MCF 10A (cell line): Measurements from ENCODE around the gene AZGP1. TPM values are rescaled to one million over a fixed set of nuclear protein-coding genes. Genes with fewer than 3 reads are reported as not detected.
"Not testable (repeated sequence)": the region's sequence is repeated elsewhere in the genome, so short reads cannot be mapped to it uniquely, and the experiment has no call there.

Source experiments
- BruUV-seq: library from RNA; stranded (reverse); fragments of 400-500 nt; replicated peaks from 2 replicates; lab custom pipeline; 2021; lab: Mats Ljungman, UMichigan
- CTCF ChIA-PET: fragments of 300-600 bp; sonication (Branson Sonifier 250); formaldehyde crosslinking; extraction: SDS; loops from one replicate; lab custom pipeline; 2021; ENCODE audit warnings: antibody characterized with exemption, inconsistent platforms; lab: Yijun Ruan, JAX
- POLR2A ChIA-PET: fragments of 300-600, 350-650 bp; sonication (Branson Sonifier 250); formaldehyde crosslinking; extraction: SDS; loops from one replicate; lab custom pipeline; 2020; ENCODE audit warnings: antibody characterized with exemption, inconsistent platforms; lab: Yijun Ruan, JAX
- DNase-seq: peaks from one replicate; pipeline ENCODE4 v3.0.0-alpha.2; 2018; ENCODE audit not compliant: unreplicated experiment
- H3K27ac Mint-ChIP-seq: one replicate; pipeline ENCODE4 v1.8.0; 2022; ENCODE audit warnings: mild to moderate bottlenecking, low read depth, mixed read lengths; ENCODE audit not compliant: unreplicated experiment
- H3K27me3 Mint-ChIP-seq: one replicate; pipeline ENCODE4 v1.8.0; 2022; ENCODE audit warnings: mixed read lengths; ENCODE audit not compliant: insufficient read depth, unreplicated experiment
- H3K36me3 Mint-ChIP-seq: one replicate; pipeline ENCODE4 v1.8.0; 2022; ENCODE audit warnings: mild to moderate bottlenecking, moderate library complexity, mixed read lengths; ENCODE audit not compliant: insufficient read depth, unreplicated experiment
- H3K4me1 Mint-ChIP-seq: one replicate; pipeline ENCODE4 v1.8.0; 2022; ENCODE audit warnings: mixed read lengths; ENCODE audit not compliant: insufficient read depth, unreplicated experiment
- H3K4me3 Mint-ChIP-seq: one replicate; pipeline ENCODE4 v1.8.0; 2022; ENCODE audit warnings: mild to moderate bottlenecking, moderate library complexity, mixed read lengths; ENCODE audit not compliant: unreplicated experiment
- H3K9me3 Mint-ChIP-seq: one replicate; pipeline ENCODE4 v1.8.0; 2022; ENCODE audit warnings: mixed read lengths; ENCODE audit not compliant: unreplicated experiment
- CTCF ChIP-seq: fragments of 200-600 bp; IDR thresholded peaks from one replicate; pipeline ENCODE4 v1.8.0; 2022; ENCODE audit warnings: antibody characterized with exemption, mild to moderate bottlenecking; ENCODE audit not compliant: unreplicated experiment
- intact Hi-C: fragments of 100-400 bp; cut with micrococcal nuclease; formaldehyde crosslinking; loops from 2 replicates; pipeline ENCODE4 v1.14.1; 2022
- total RNA-seq: library from RNA; stranded (reverse); gene quantifications from 2 replicates; pipeline ENCODE4 v1.2.3, GENCODE V29; 2022

AZGP1 gene
- total RNA-seq, 1 experiment from 2014 or later: 0.58 TPM

- Mint-ChIP-seq H3K36me3 (no peaks in the 10 kb centered on the region), H3K27ac (no peak overlapping the region), H3K27me3 (peaks cover 14% of the 10 kb centered on the region), H3K9me3 (peaks cover 7% of the 10 kb centered on the region), H3K4me1 (no peaks in the 10 kb centered on the region), H3K4me3 (no peak overlapping the region)
- POLR2A ChIA-PET: interaction anchor here (3.9 kb wide), 1 partner anchor 25 kb away, joined by 16 read pairs; the partner anchor contains the start of gene TRIM4
- TF ChIP-seq CTCF: no peak
- intact Hi-C loops: no loop called here
- no peak for DNase-seq
- CTCF ChIA-PET: interaction anchor here (0.6 to 0.7 kb wide), 2 partner anchors 25 to 29 kb away, joined by 3 read pairs; partner anchors contain the start of gene TRIM4
- BruUV-seq: no TSS peak
Measured at GRCh38 chr7:99943641-99944496, 32.0 kb downstream of the AZGP1 start.

- Mint-ChIP-seq H3K36me3 (no peaks in the 10 kb centered on the region), H3K4me3 (no peak overlapping the region), H3K27ac (no peak overlapping the region), H3K9me3 (peaks cover 20% of the 10 kb centered on the region), H3K27me3 (peaks cover 32% of the 10 kb centered on the region), H3K4me1 (no peaks in the 10 kb centered on the region)
- BruUV-seq: no TSS peak
- ChIA-PET CTCF (interaction anchor here (0.7 to 1.3 kb wide), 4 partner anchors 14 to 469 kb away, joined by 3 to 6 read pairs (median 4); no protein-coding TSS in a partner anchor), POLR2A (interaction anchor here (0.8 to 1.2 kb wide), 3 partner anchors 9 to 434 kb away, joined by 3 to 4 read pairs (median 3); partner anchors contain the start of gene ZKSCAN5)
- DNase-seq: no peak
- intact Hi-C loops: no loop called here
- no peak for TF ChIP-seq CTCF
Measured at GRCh38 chr7:99938296-99938695, 37.5 kb downstream of the AZGP1 start.

DNA sequence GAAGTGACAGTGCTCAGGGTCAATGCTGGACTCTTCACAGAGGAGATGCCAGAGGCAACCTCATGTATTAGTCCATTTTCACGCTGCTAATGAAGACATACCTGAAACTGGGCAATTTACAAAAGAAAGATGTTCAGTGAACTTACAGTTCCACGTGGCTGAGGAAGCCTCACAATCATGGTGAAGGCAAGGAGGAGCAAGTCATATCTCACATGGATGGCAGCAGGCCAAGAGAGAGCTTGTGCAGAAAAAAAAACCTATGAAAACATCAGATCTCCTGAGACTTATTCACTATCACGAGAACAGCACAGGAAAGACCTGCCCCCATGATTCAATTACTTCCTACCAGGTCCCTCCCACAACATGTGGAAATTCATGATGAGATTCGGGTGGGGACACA is 40.8 kb downstream of the AZGP1 start:
- ChIA-PET POLR2A (interaction anchor here (0.8 kb wide), 1 partner anchor 45 kb away, joined by 3 read pairs; no protein-coding TSS in a partner anchor), CTCF (interaction anchor here (1.2 kb wide), 1 partner anchor 15 kb away, joined by 3 read pairs; the partner anchor contains the start of gene TRIM4)
- Mint-ChIP-seq H3K9me3 (peaks cover 20% of the 10 kb centered on the region), H3K27me3 (peaks cover 47% of the 10 kb centered on the region)
- H3K4me1 Mint-ChIP-seq, DNase-seq, H3K36me3 Mint-ChIP-seq, intact Hi-C loops, H3K27ac Mint-ChIP-seq, H3K4me3 Mint-ChIP-seq, BruUV-seq: not testable (repeated sequence)

GRCh38 chr7:99930376-99930775 is 45.5 kb downstream of the AZGP1 start:
- no TSS peak for BruUV-seq
- H3K27me3 Mint-ChIP-seq: peaks cover 77% of the 10 kb centered on the region
- no peak overlapping the region for H3K27ac Mint-ChIP-seq
- H3K9me3 Mint-ChIP-seq: no peaks in the 10 kb centered on the region
- no peak for TF ChIP-seq CTCF
- ChIA-PET POLR2A (interaction anchor here (3.4 kb wide), 1 partner anchor 11 kb away, joined by 22 read pairs; the partner anchor contains the start of gene TRIM4), CTCF (interaction anchor here (1.0 to 3.3 kb wide), 5 partner anchors 11 to 62 kb away, joined by 3 to 17 read pairs (median 4); partner anchors contain the start of gene TRIM4)
- H3K36me3 Mint-ChIP-seq: no peaks in the 10 kb centered on the region
- no peak overlapping the region for H3K4me3 Mint-ChIP-seq
- no peak for DNase-seq
- intact Hi-C loops: no loop called here
- peaks cover 8% of the 10 kb centered on the region for H3K4me1 Mint-ChIP-seq
